ENCODE measurements around the gene CHMP4B.
"Not testable (repeated sequence)": the region's sequence is repeated elsewhere in the genome, so short reads cannot be mapped to it uniquely, and the experiment has no call there.

The CHMP4B gene

DNA sequence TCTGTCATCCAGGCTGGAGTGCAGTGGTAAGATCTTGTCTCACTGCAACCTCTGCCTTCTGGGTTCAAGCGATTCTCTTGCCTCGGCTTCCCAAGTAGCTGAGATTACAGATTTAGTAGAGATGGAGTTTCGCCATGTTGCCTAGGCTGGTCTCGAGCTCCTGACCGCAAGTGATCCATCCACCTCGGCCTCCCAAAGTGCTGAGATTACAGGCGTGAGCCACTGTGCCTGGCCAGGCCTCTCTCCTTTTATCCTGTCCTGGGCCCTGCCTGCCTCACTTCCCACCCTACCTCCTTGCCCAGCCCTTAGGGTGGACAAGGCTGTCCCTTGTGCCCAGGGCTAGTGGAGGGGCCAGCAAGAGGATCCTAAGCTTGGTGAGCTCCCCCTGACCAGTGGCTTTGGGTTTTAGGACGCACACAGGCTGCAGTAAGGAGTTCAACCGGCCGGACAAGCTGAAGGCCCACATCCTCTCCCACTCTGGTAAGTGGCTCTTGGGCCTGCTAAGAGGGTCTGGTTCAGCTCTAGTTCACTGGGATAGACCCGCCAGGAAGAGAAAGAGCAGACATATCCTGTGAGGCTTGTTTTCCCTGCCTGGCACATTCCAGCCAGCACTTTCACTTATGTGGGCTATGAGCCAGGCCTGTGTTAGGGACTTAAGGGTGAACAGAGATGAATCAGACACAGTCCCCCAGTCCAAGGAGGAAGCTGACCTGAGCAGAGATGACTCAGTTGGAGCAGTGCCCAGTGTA, 21.9 kb upstream of the CHMP4B start:
- Histone ChIP-seq H3K27me3 (ENCODE audit: control insufficient read depth in 1 of 2, insufficient read depth in 2 of 2, low read length in 2 of 2) (no peaks in the 10 kb centered on the region), H3K9ac (ENCODE audit: low read depth in 1 of 2, low read length in 2 of 2) (peak overlapping the region; percentile 44 to 45), H3K36me3 (ENCODE audit: control insufficient read depth in 1 of 2, insufficient read depth in 2 of 2, low read length in 2 of 2) (no peaks in the 10 kb centered on the region), H3K4me3 (ENCODE audit: low read depth in 1 of 2, low read length in 2 of 2) (no peak overlapping the region), H3K9me3 (ENCODE audit: control insufficient read depth in 1 of 2, low read length in 2 of 2) (no peaks in the 10 kb centered on the region), H3K4me1 (ENCODE audit: control insufficient read depth in 1 of 2, insufficient read depth in 2 of 2, low read length in 2 of 2) (peaks cover 23 to 28% of the 10 kb centered on the region in 2 donors), H3K27ac (ENCODE audit: low read depth, low read length) (peak overlapping the region; percentile 71)

DNA sequence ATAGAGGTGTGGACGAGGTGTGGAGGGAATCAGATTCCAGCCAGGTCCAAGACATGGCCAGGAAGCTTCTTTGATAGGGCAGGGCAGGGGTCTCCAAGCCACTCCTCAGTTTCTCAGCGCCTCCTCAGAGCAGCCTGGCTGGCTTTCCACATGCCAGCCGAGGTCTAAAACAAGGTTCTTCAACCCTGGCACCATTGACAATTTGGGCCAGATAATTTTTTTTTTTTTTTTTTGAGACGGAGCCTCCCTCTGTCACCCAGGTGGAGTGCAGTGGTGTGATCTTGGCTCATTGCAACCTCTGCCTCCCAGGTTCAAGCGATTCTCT, 21.3 kb upstream of the CHMP4B start:
- Histone ChIP-seq H3K9ac (ENCODE audit: low read depth in 1 of 2, low read length in 2 of 2) (peak overlapping the region in 1 of 2 donors; percentile 44), H3K27ac (ENCODE audit: low read depth, low read length) (peak overlapping the region; percentile 71), H3K4me3 (ENCODE audit: low read depth in 1 of 2, low read length in 2 of 2) (no peak overlapping the region), H3K27me3 (ENCODE audit: control insufficient read depth in 1 of 2, insufficient read depth in 2 of 2, low read length in 2 of 2) (no peaks in the 10 kb centered on the region), H3K9me3 (ENCODE audit: control insufficient read depth in 1 of 2, low read length in 2 of 2) (no peaks in the 10 kb centered on the region), H3K36me3 (ENCODE audit: control insufficient read depth in 1 of 2, insufficient read depth in 2 of 2, low read length in 2 of 2) (no peaks in the 10 kb centered on the region), H3K4me1 (ENCODE audit: control insufficient read depth in 1 of 2, insufficient read depth in 2 of 2, low read length in 2 of 2) (peaks cover 23 to 30% of the 10 kb centered on the region in 2 donors)

- H3K4me3 ChIP-seq (ENCODE audit: low read depth in 1 of 2, low read length in 2 of 2), result no peak overlapping the region
- peaks cover 23 to 30% of the 10 kb centered on the region in 2 donors for H3K4me1 ChIP-seq (ENCODE audit: control insufficient read depth in 1 of 2, insufficient read depth in 2 of 2, low read length in 2 of 2)
- H3K9ac ChIP-seq (ENCODE audit: low read depth in 1 of 2, low read length in 2 of 2), result peak overlapping the region; percentile 10 to 51
- H3K27ac ChIP-seq (ENCODE audit: low read depth, low read length), result peak overlapping the region; percentile 71
- H3K36me3 ChIP-seq (ENCODE audit: control insufficient read depth in 1 of 2, insufficient read depth in 2 of 2, low read length in 2 of 2), result no peaks in the 10 kb centered on the region
- H3K27me3 ChIP-seq (ENCODE audit: control insufficient read depth in 1 of 2, insufficient read depth in 2 of 2, low read length in 2 of 2), result no peaks in the 10 kb centered on the region
- H3K9me3 ChIP-seq (ENCODE audit: control insufficient read depth in 1 of 2, low read length in 2 of 2), result no peaks in the 10 kb centered on the region
Observed at GRCh38 chr20:33790566-33790965, 20.6 kb upstream of the CHMP4B start.

- Histone ChIP-seq H3K27ac (ENCODE audit: low read depth, low read length) (no peak overlapping the region), H3K36me3 (ENCODE audit: control insufficient read depth in 1 of 2, insufficient read depth in 2 of 2, low read length in 2 of 2) (no peaks in the 10 kb centered on the region), H3K9ac (ENCODE audit: low read depth in 1 of 2, low read length in 2 of 2) (peak overlapping the region in 1 of 2 donors; percentile 51), H3K9me3 (ENCODE audit: control insufficient read depth in 1 of 2, low read length in 2 of 2) (no peaks in the 10 kb centered on the region), H3K4me3 (ENCODE audit: low read depth in 1 of 2, low read length in 2 of 2) (no peak overlapping the region), H3K27me3 (ENCODE audit: control insufficient read depth in 1 of 2, insufficient read depth in 2 of 2, low read length in 2 of 2) (no peaks in the 10 kb centered on the region), H3K4me1 (ENCODE audit: control insufficient read depth in 1 of 2, insufficient read depth in 2 of 2, low read length in 2 of 2) (peaks cover 23 to 30% of the 10 kb centered on the region in 2 donors)
Observed at GRCh38 chr20:33791021-33791420, 20.1 kb upstream of the CHMP4B start.

GRCh38 chr20:33791540-33791939, 19.6 kb upstream of the CHMP4B start:
- peaks cover 28 to 31% of the 10 kb centered on the region in 2 donors for H3K4me1 ChIP-seq (ENCODE audit: control insufficient read depth in 1 of 2, insufficient read depth in 2 of 2, low read length in 2 of 2)
- no peak overlapping the region for H3K4me3 ChIP-seq (ENCODE audit: low read depth in 1 of 2, low read length in 2 of 2)
- H3K9ac ChIP-seq (ENCODE audit: low read depth in 1 of 2, low read length in 2 of 2), result no peak overlapping the region
- no peaks in the 10 kb centered on the region for H3K27me3 ChIP-seq (ENCODE audit: control insufficient read depth in 1 of 2, insufficient read depth in 2 of 2, low read length in 2 of 2)
- H3K9me3 ChIP-seq (ENCODE audit: control insufficient read depth in 1 of 2, low read length in 2 of 2), result no peaks in the 10 kb centered on the region
- no peaks in the 10 kb centered on the region for H3K36me3 ChIP-seq (ENCODE audit: control insufficient read depth in 1 of 2, insufficient read depth in 2 of 2, low read length in 2 of 2)
- H3K27ac ChIP-seq (ENCODE audit: low read depth, low read length), result no peak overlapping the region

DNA sequence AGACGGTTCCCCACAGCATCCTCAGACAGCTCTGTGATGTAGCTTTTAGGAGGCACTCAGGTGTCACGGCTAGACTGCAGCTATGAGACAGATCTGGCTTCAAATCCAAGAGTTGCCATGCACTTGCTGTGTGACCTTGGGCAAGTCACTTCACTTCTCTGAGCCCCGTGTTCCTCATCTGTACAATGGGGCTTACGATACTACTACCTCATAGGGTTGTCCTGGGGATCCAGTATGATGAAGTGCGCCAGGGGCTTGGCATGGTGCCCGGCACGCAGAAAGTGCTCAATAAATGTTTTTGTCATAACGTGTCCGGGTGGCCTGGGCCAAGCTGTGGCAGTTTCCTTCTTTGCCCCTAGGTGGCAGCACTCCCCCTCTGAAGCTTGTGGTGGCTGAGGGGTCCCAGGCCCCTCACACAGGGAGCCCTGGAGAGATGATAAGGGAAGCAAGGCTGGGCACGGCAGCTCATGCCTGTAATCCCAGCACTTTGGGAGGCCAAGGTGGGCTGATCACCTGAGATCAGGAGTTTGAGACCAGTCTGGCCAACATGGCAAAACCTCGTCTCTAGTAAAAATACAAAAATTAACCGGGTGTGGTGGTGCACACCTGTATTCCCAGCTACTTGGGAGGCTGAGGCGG, 19.1 kb upstream of the CHMP4B start:
- Histone ChIP-seq H3K4me1 (ENCODE audit: control insufficient read depth in 1 of 2, insufficient read depth in 2 of 2, low read length in 2 of 2) (peaks cover 33 to 34% of the 10 kb centered on the region in 2 donors), H3K9ac (ENCODE audit: low read depth in 1 of 2, low read length in 2 of 2) (no peak overlapping the region), H3K27ac (ENCODE audit: low read depth, low read length) (no peak overlapping the region), H3K4me3 (ENCODE audit: low read depth in 1 of 2, low read length in 2 of 2) (no peak overlapping the region), H3K27me3 (ENCODE audit: control insufficient read depth in 1 of 2, insufficient read depth in 2 of 2, low read length in 2 of 2) (no peaks in the 10 kb centered on the region), H3K9me3 (ENCODE audit: control insufficient read depth in 1 of 2, low read length in 2 of 2) (no peaks in the 10 kb centered on the region), H3K36me3 (ENCODE audit: control insufficient read depth in 1 of 2, insufficient read depth in 2 of 2, low read length in 2 of 2) (no peaks in the 10 kb centered on the region)

DNA sequence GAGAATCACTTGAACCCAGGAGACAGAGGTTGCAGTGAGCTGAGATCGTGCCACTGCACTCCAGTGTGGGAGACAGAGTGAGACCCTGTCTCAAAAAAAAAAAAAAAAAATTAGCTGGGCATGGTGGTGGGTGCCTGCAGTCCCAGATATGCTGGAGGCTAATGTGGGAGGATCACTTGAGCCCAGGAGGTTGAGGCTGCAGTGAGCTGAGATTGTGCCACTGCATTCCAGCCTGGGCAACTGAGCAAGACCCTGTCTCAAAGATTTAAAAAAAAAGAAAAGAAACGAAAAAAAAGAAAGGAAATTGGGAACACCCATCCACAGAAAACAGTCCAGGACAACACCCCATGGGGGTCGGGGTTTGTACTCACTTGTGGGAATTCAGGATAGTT, 18.6 kb upstream of the CHMP4B start:
- H3K9ac ChIP-seq (ENCODE audit: low read depth in 1 of 2, low read length in 2 of 2); H3K36me3 ChIP-seq (ENCODE audit: control insufficient read depth in 1 of 2, insufficient read depth in 2 of 2, low read length in 2 of 2); H3K4me3 ChIP-seq (ENCODE audit: low read depth in 1 of 2, low read length in 2 of 2); H3K27ac ChIP-seq (ENCODE audit: low read depth, low read length); H3K27me3 ChIP-seq (ENCODE audit: control insufficient read depth in 1 of 2, insufficient read depth in 2 of 2, low read length in 2 of 2); H3K9me3 ChIP-seq (ENCODE audit: control insufficient read depth in 1 of 2, low read length in 2 of 2): not testable (repeated sequence)
- peaks cover 34 to 36% of the 10 kb centered on the region in 2 donors for H3K4me1 ChIP-seq (ENCODE audit: control insufficient read depth in 1 of 2, insufficient read depth in 2 of 2, low read length in 2 of 2)

- H3K4me3 ChIP-seq (ENCODE audit: low read depth in 1 of 2, low read length in 2 of 2), result no peak overlapping the region
- no peak overlapping the region for H3K27ac ChIP-seq (ENCODE audit: low read depth, low read length)
- peaks cover 33 to 41% of the 10 kb centered on the region in 2 donors for H3K4me1 ChIP-seq (ENCODE audit: control insufficient read depth in 1 of 2, insufficient read depth in 2 of 2, low read length in 2 of 2)
- H3K9me3 ChIP-seq (ENCODE audit: control insufficient read depth in 1 of 2, low read length in 2 of 2), result no peaks in the 10 kb centered on the region
- H3K27me3 ChIP-seq (ENCODE audit: control insufficient read depth in 1 of 2, insufficient read depth in 2 of 2, low read length in 2 of 2), result no peaks in the 10 kb centered on the region
- no peak overlapping the region for H3K9ac ChIP-seq (ENCODE audit: low read depth in 1 of 2, low read length in 2 of 2)
- H3K36me3 ChIP-seq (ENCODE audit: control insufficient read depth in 1 of 2, insufficient read depth in 2 of 2, low read length in 2 of 2), result no peaks in the 10 kb centered on the region
Observed at GRCh38 chr20:33793011-33793931, 17.9 kb upstream of the CHMP4B start.

DNA sequence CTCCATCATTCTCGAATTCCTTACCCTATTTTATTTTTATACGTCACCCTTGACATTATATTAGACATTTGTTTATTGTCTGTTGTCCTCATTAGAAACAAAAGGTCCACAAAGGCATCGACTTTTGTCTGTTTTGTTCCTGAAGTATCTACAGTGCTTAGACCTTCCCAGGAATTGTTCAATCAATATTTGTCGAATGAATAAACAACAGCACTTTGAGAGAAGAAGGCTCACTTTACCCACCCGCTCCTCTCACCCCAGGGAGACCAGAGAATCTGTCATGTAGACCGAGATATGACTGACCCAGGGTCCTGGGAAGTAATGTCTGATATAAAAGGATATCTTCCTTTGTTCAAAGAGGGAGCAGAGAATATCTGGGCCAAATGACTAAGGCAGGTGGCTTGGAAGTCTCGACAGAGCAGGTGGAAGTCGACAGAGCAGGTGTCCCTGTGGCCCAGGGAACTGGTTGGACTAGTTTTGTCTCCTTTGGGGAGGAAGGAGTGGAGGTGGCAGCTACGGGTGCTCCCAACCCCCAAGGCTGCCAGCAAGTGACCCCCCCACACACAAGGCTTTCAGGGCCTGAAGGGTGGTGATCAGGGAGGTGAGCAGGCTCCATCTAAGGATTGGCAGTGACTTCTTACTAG, 14.8 kb upstream of the CHMP4B start:
- Histone ChIP-seq H3K27ac (ENCODE audit: low read depth, low read length) (peak overlapping the region; percentile 68), H3K4me1 (ENCODE audit: control insufficient read depth in 1 of 2, insufficient read depth in 2 of 2, low read length in 2 of 2) (peaks cover 17 to 25% of the 10 kb centered on the region in 2 donors), H3K9ac (ENCODE audit: low read depth in 1 of 2, low read length in 2 of 2) (no peak overlapping the region), H3K4me3 (ENCODE audit: low read depth in 1 of 2, low read length in 2 of 2) (no peak overlapping the region), H3K36me3 (ENCODE audit: control insufficient read depth in 1 of 2, insufficient read depth in 2 of 2, low read length in 2 of 2) (no peaks in the 10 kb centered on the region), H3K27me3 (ENCODE audit: control insufficient read depth in 1 of 2, insufficient read depth in 2 of 2, low read length in 2 of 2) (no peaks in the 10 kb centered on the region), H3K9me3 (ENCODE audit: control insufficient read depth in 1 of 2, low read length in 2 of 2) (no peaks in the 10 kb centered on the region)
